Bone marrow (tissue), 2 donors: ENCODE data around the gene ARHGEF10L.

Source experiments
- DNase-seq, 2 donors: peaks; one replicate each; lab custom pipeline; 2025; lab: John Stamatoyannopoulos, UW

The ARHGEF10L gene

DNA sequence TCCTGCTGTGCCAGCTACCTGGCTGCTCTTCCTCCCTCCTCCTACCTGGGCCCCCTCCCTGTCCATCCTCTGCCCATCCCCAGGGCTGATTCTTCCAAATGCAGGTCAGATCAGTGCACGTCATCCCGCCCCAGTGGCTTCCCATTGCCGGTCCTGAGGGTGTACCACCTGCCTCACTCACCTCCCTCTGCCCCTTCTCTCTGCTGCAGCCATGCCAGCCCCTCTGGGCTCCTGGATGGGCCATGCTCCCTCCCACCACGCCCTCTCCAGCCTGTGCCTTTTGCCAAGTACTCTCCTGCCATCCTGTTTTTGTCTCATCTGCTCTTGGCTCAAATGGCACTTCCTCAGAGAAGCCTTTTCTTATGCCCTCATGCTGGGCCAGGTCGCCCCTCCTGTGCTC lies 95.8 kb downstream of the ARHGEF10L start:
- no peak for DNase-seq

DNA sequence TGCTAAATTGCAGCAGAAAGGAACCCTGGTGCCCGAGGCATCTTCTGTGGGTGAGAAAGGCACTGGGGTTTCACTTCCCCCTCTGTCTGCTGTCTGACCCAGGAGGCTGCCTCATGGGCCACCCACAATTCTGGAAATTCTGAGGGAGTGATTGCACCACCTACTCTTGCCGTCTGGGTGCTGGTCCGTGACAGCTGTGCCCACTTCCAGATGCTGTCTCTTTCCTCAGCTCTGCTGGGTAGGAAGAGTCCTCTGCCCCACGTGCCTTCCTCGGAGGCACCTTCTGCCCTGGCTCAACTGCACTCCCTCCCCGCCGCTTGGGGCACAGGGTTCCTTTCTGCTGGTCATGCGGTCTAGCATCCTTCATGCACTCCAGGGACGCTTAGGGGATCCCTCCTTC lies 96.3 kb downstream of the ARHGEF10L start:
- peak in 1 of 2 donors; percentile 46 for DNase-seq

DNA sequence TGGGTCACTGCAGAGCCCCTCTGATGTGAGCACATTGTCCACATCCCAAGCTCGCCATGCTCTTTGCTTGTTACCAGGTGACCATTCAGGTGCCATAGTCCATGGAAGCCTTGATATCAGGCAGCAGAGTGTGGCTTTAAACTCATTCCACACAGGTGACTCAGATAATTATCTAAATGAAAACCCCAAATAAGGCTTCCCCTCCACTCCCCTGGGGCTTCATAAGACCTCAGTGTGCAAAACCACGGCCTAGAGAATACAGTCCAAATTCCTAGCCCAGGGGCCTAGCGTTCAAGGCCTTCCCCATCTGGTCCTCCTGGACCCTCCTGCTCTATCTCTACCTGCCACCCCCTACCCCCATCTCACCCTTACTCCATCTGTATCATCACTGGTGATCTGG lies 97.1 kb downstream of the ARHGEF10L start:
- no peak for DNase-seq

DNA sequence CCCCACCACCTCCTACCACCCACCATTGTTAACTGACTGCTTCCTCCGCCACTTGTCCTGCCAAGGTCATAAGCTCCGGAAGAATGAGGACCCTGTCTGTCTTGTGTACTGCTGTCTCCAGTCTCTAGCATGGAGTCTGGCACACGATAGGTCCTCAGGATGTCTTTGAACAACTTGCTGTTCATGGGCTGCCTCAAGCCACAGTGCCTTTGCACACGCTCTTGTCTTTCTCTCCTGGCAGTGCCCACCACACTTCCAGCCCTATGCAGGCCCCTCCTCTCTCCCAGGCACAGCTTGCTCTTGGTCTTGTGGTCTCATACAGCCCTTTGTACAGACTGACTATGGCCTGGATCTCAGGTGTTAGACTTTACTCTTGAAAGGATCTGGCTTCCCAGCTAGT lies 97.6 kb downstream of the ARHGEF10L start:
- DNase-seq = no peak

DNA sequence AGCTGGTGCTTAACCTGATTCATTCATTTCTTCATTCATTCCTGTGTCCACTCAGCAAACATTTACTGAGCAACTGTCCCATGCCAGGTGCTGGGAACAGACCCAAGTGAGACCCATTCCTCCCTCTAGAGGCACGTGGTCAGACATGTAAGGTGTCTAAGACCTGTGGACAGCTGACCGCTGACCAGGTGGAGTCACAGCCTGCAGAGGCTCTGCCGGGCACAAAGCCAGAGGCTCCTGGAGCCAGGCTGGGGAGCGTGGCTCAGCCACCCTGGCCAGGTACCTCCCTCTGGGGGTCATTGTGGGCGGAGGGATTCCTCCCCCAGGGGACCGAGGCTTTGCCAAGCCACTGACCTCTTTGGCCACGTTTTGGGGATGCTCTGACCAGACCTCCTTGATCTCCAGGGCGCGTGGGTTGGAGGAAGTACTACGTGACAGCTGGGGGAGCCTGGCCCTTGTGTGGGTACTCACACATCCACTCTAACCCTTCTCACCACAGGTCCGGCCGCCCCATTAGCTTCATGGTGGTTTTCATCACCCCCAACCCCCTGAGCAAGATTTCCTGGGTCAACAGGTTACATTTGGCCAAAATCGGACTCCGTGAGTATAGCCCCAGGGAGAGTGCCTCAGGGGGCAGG lies 100.3 kb downstream of the ARHGEF10L start:
- DNase-seq = no peak

DNA sequence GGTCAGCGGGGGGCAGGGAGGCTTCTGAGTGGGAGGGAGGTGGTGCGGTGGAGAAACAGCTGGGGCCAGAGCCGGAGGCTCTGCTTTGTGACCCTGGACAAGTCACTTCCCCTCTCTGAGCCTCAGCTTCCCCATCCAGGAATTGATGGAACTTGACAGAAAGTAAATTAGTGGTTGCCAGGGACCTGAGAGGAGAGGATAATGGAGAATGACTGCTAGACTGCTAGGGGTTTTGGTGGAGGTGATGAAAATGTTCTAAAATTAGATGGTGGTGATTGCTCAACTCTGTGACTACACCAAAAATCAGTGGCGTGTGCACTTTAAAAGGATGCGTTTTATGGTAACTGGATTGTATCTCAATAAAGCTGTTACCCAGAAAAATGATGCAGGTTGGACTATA lies 100.9 kb downstream of the ARHGEF10L start:
- no peak for DNase-seq

DNA sequence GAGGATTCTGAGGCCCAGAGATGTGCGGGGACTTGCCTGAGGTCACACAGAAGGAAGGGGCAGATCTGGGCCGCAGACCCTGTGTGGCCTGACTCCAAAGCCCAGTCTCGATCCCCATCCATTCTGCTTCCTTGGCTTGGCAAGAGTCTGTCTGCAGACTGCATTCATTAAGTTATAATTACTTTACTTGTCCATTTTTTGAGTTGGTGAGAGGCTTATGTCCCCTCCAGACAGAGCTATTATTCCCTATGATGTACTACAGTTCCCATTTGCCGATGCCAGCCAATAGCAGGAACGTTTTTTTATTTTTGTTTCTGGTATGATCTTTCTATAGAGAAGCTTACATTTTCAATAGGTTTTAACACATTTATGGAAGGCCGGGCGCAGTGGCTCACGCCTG lies 101.5 kb downstream of the ARHGEF10L start:
- no peak for DNase-seq

DNA sequence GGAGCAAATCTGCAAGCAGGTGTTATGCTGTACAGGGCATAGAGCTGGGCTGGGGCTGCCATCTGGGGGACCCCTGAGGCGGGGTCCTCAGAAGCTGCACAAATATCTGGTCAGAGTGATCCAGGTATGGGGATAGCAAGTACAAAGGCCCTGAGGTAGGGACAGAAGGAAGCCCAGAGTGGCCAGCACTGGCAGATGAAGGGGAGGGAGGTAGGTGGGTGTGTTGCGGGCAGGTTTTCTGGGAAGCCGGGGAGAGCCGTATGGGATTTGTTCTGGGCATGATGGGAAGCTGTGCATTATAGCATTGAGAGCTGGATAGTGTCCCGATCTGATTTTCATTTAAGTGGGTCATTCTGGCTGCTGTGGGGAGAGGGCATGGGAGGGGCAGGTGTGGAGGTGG lies 102.7 kb downstream of the ARHGEF10L start:
- no peak for DNase-seq

DNA sequence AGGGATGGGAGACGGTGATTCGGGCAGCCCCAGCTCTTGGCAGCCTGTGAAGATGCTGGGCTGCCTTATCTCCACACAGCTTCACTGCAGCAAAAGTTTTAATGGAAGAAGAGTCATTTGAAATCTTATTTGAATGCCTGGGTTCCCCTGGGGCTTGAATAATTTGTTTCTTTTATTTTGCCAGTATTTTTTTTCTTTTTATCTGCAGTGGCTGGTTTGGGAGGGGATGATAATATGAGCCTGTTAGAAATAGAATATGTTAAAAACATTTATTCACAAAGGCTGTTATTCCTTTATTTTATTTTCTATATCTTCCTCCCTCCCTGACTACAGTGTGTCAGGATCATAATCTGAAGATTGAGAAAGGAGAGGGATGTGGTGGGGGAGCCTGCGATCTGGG lies 103.4 kb downstream of the ARHGEF10L start:
- no peak for DNase-seq

DNA sequence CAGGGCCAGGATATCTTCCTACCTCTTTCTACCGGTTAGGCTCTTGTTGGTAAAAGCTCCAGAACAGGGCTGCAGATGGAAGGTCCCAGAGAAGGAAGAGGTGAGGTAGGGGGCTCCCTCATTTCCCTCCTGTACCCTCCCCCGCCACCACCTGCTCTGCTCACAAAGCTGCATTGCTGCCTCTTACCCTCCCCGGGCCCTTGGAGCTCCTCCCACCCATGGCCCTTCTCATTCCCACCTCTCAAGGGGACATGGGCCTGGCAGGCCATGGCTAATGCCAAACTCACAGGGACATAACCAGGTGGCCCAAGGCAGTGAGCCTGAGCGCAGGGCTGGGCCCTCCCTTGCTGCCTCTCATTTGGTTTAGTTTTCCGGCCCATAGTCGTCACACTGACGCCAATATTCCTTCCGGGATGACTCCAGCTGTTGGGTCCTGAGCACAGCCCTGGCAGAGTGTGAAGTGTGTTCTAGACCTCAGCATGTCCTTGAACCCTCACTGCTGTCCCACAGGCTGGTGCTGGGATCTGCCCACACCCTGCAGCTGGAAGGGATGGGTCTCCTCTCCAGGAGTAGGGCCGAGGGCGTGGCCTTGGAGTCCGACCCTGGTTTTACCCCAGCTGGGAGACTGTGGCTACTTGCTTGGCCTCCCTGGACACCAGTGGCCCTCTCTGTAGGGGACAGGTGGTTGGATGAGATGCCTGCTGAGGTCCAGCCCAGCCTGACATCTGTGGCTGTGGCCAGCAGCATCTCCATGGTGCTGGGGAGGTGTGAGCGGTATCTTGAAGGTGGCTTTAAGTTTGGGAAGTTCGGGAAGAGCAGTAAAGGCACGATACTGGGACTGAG lies 104.6 kb downstream of the ARHGEF10L start:
- no peak for DNase-seq

DNA sequence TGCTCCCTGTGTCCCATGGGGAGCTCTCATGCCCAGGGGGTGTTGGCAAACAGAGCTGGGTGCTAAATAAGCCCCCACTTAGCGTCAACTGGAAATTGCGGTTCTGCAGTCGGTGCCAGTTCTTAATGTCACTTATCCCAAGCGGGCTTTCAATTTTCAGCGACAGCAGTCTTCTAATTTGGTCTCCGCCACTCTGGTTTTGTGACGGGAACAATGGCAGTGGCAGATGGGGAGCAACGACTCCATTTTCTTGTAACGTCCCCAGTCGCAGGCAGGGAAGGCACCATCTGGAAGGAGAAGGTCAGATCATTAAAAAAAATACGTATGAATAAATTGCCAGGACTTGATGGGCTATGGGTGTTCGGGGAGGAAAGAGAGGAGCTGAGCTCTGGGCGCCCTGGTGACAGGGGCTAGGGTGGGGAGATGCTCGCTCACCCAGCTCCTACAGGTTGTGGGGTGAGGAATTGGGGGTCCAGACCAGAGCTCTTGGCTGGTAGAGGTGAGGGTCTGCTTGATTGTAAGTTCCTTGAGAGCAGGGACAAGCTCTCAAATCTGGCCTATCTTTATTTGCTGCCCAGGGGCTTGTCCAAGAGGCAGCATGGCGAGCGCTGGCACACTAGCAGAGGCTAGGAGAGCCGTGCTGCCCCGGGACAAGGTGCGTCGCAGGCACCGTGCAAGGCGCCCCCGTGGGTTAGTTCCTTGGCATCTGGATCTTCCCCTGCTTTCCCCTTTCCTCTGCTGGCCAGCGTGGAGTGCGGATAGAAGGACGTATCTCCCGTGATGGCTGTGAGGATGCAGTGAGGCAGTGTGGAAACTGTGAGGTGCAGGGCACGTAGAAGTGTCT lies 105.8 kb downstream of the ARHGEF10L start:
- no peak for DNase-seq

DNA sequence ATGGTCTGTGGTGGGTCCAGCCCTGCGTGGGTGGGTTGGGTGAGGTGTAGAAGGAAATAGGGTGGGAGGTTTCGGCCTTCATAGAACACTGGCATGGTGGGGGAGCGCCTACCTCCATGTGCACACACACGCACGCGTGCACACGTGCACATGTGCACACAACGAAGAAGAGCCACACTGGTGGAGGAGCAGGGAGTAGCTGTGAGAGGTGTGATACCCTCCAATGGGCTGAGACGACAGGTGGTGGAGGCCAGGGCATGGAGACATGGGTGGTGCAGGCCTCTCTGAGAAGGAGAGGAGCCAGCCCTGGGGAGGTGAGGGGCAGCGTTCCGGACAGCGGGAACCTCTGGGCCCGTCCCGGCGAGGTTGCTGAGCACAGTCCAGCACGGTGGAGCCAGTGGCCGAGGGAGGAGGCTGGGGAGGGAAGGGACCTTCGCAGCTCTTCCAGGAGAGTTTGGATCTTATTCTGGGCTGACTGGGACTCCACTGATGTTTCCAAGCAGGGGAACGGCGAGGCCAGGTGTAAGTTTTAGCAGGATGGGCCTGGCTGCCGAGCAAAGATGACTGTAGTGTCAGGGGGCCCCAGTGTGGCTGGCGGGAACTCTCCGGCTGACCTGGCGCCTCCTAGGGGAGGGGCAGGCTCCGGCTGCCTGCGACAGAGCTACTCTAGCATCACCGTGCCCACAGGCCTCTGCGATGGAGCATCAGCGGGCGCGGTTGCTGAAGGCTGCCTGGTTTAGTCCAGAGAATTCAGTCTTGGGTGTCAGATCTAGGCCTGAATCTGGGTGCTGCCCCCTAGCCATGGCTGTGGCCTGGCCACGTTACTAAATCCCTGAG lies 107.2 kb downstream of the ARHGEF10L start:
- DNase-seq = no peak

DNA sequence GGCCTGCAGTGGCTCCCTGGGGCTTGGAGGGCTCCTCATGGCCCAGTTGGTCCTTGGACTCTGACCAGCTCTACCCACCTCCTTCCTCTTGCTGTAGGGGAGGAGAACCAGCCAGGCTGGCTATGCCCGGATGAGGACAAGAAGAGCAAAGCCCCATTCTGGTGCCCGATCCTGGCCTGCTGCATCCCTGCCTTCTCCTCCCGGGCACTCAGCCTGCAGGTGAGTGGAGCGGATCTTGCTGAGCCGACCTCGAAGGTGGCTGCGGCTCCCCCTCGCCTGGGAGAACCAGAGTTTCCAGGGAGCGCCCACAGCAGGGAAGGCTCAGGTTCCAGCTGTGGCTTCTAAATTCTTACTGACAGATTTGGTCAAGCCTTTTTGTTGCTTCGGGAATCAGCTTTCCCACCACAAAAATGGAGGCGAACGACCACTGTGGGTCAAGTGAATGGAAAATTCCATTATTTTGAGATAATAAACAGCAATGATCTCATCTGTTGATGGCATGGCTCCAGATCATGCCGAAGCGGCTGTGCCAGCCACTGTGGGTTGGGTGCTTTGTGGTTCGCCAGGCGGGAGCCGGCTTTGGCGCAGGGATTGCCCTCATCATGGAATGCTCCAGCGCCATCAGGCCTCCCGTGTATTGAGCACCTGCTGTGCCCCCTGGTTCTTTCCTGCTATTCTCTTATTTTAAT lies 109.1 kb downstream of the ARHGEF10L start:
- no peak for DNase-seq

DNA sequence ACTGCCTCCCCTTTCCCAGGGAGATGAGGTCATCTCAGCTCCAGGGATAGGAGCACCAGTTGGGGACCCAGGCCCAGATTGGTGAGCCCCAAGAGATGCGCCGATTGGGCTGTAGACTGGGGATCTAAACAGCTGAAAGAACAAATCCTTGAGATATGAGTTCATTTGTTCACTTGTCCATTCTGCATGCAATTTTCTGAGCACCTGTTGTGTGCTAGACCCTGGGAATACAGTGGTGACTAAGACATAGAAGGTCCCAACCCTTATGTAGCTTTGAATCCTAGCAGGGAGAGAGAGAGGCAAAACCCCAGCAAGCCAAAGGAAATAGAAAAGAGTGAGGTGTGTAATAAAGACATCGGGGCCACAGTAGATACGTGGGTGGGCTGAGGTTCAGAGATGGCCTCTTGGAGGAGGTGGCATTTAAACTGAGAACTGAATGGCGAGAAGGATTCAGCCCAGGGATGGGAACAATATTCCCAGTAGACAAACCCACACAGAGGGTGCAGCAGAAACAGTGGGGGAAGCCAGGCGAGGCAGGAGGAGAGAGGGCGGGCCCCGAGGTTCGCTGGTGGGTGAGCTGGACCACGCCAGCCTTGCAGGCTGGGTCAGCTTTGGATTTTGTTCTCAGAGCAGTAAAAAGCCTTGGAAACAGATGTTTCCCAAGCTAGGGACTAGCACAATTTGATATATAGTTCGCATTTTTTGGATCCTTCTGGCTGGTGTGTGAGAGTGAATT lies 110.0 kb downstream of the ARHGEF10L start:
- DNase-seq = no peak

DNA sequence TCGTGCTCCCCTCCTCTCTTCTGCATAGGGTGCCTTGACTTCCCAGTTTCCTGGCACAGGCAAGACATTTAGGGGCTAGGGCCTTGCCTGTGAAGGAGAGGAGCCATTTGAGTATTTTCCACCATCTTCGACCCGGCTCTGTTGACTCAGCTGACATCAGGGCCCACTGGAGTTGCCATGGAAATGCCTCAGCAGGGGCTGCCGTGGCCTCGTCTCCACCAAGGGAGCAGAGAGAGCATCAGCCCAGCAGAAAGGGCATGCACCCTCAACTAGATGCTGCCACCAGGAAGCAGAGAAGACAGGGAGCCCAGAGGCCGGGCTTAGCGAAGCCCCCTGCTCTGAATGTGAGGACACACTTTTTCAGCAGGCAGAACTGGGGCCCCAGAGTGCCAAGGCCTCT lies 113.8 kb downstream of the ARHGEF10L start:
- no peak for DNase-seq

DNA sequence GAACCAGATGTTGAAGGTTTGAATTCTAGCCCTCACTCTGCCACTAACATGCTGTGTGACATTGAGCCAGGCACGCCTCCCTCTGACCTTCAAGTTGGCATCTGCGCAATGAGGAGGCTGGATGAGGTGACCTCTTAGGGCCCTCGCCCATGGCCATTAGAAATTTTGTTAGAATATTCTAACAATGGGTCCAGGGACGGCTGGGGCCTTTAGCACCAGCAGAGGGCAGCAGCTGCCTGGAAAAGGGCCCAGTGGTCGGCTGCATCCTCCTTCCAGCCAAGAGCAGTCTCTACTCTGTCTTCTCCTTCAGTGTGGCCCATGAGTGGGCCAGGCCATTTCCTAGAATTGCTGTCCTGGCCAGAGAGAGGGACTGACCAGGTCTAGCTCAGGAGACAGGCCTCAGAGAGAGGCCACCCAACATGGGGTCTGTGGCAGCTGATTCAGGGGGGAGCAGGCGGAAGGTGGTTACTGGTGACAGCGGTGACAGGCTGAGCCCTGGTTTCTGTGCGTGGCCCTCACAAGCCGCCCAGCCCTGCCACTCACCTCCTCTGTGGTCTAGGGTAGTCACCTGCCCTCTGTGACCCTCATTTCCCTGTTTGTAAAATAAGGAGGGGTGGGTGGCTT lies 114.3 kb downstream of the ARHGEF10L start:
- DNase-seq = no peak

DNA sequence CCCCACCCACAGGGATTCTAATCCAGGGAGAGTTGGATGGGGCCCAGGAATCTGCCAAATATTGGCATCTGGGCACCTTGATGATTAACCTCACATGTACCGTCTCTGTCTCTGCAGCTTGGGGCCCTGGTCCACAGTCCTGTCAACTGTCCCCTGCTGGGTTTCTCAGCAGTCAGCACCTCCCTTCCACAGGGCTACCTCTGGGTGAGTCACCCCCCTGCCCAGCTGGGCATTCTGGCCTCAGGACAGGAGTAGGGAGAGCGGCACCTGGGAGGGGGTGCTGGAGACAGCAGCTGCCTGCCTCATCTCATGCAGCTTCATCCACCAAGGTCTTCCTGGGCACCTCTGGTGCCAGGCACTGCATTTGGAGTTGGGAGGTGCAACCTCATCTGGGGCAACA lies 115.0 kb downstream of the ARHGEF10L start:
- no peak for DNase-seq

DNA sequence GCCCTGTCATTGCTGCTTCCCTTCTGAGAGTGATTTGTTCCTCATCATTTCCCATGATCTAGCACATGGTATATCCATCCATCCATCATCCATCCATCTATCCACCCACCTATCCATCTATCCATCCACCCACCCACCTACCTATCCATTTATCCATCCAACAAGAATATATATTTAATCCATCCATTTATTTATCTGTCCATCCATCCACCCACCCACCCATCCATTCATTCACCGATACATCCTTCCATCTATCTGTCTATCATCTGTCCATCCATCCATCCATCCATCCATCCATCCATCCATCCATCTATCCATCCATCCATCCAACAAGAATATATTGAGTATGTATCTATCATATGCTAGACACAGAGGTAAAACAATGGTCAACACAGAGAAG lies 115.7 kb downstream of the ARHGEF10L start:
- DNase-seq = no peak

DNA sequence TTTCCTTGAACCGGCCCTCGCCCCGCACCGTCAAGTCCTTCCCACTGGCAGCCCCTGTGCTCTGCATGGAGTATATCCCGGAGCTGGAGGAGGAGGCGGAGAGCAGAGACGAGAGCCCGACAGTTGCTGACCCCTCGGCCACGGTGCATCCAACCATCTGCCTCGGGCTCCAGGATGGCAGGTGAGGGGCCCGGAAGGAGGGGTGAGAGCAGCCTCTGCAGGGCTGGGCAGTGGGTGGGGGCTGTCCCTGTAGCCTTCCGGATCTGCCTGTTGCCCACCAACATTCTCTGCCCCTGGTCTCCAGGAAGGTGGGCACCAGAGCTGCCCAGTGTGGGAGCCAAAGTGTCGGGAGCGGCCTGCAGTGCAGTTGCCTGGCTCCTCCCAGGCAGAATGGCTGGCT lies 116.4 kb downstream of the ARHGEF10L start:
- DNase-seq = no peak

DNA sequence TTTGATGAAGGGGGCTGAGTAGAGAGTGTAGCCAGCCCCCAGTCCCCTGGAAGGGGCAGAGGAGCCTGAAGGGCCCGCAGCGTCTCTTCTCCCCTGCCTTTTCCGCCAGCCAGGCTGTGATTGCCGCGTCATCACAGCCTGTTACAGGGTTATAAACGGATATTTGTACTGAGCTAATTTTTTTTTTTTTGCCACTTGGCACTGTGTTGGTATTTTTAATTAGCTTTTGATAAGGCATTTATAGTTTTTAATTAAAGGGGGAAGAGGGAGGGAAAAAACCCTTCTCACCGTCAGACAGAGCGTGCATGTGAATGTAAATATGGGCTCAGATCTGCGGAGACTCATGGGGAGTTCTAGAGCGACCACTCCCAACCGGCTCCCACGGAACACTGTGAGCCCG lies 117.9 kb downstream of the ARHGEF10L start:
- DNase-seq = no peak
